OCI-LY1 (cell line): ENCODE measurements around the gene TMEM161B.
"Not testable (repeated sequence)": the region's sequence is repeated elsewhere in the genome, so short reads cannot be mapped to it uniquely, and the experiment has no call there.

Experiments used
- H2AFZ ChIP-seq: fragments of 200-600 bp; sonication (generic), shearing (Covaris generic); 2 replicates; pipeline ENCODE4 v1.6.0; 2014; ENCODE audit warnings: antibody characterized with exemption, mild to moderate bottlenecking, low read length
- H3F3A ChIP-seq: fragments of 200-600 bp; sonication (generic), shearing (Covaris generic); 2 replicates; pipeline ENCODE4 v1.6.0; 2014; ENCODE audit warnings: mild to moderate bottlenecking, antibody characterized with exemption, low read length, moderate library complexity; ENCODE audit not compliant: insufficient read depth
- H3K27ac ChIP-seq: fragments of 200-600 bp; sonication (generic); 2 replicates; pipeline ENCODE4 v1.5.1; 2014; ENCODE audit warnings: low read length, mixed run types, mild to moderate bottlenecking, low read depth; ENCODE audit not compliant: poor library complexity, severe bottlenecking
- H3K27me3 ChIP-seq: fragments of 200-600 bp; sonication (generic); 2 replicates; pipeline ENCODE4 v1.6.0; 2014; ENCODE audit warnings: antibody characterized with exemption, mild to moderate bottlenecking, low read length, moderate library complexity; ENCODE audit not compliant: insufficient read depth
- H3K36me3 ChIP-seq: fragments of 200-600 bp; sonication (generic); 2 replicates; pipeline ENCODE4 v1.6.1; 2014; ENCODE audit warnings: mild to moderate bottlenecking, antibody characterized with exemption, low read length, moderate library complexity, mixed read lengths; ENCODE audit not compliant: insufficient read depth
- H3K4me1 ChIP-seq: fragments of 200-600 bp; sonication (generic); 2 replicates; pipeline ENCODE4 v1.5.1; 2014; ENCODE audit warnings: mild to moderate bottlenecking, low read length, moderate library complexity; ENCODE audit not compliant: insufficient read depth, severe bottlenecking
- H3K4me2 ChIP-seq: fragments of 200-600 bp; sonication (generic), shearing (Covaris generic); 2 replicates; pipeline ENCODE4 v1.6.1; 2014; ENCODE audit warnings: low read length
- H3K4me3 ChIP-seq: fragments of 200-600 bp; sonication (generic); 2 replicates; pipeline ENCODE4 v1.5.1; 2014; ENCODE audit warnings: low read length, low read depth, mild to moderate bottlenecking, mixed read lengths; ENCODE audit not compliant: poor library complexity, severe bottlenecking
- H3K79me2 ChIP-seq: fragments of 200-600 bp; shearing (Covaris generic); 2 replicates; pipeline ENCODE4 v1.6.1; 2016; ENCODE audit warnings: mixed run types, low read length, mixed read lengths; ENCODE audit not compliant: insufficient read depth
- H3K9ac ChIP-seq: fragments of 200-600 bp; sonication (generic), shearing (Covaris generic); 2 replicates; pipeline ENCODE4 v1.6.1; 2014; ENCODE audit warnings: mild to moderate bottlenecking, low read length, mixed read lengths
- H3K9me2 ChIP-seq: fragments of 200-600 bp; sonication (generic), shearing (Covaris generic); 2 replicates; pipeline ENCODE4 v1.6.1; 2014; ENCODE audit warnings: low read depth, mild to moderate bottlenecking, low read length, mixed read lengths
- H3K9me3 ChIP-seq: fragments of 200-600 bp; shearing (Covaris generic); 2 replicates; pipeline ENCODE4 v1.6.1; 2014; ENCODE audit warnings: low read length, mixed read lengths
- H4K20me1 ChIP-seq: fragments of 200-600 bp; sonication (generic), shearing (Covaris generic); 2 replicates; pipeline ENCODE4 v1.6.0; 2016; ENCODE audit warnings: mild to moderate bottlenecking, low read length; ENCODE audit not compliant: insufficient read depth
- EZH2 ChIP-seq: fragments of 200-600 bp; sonication (generic), shearing (Covaris generic); IDR thresholded peaks from 2 replicates; pipeline ENCODE4 v1.8.0; 2017; ENCODE audit warnings: borderline replicate concordance, mixed run types, mild to moderate bottlenecking, antibody characterized with exemption, low read length, moderate library complexity, mixed read lengths
- TF ChIP-seq, protein P1 (sequence below): fragments of 200-600 bp; sonication (generic), shearing (Covaris generic); IDR thresholded peaks from 2 replicates; pipeline ENCODE4 v1.5.1; 2017; ENCODE audit warnings: mild to moderate bottlenecking, antibody characterized with exemption, low read length, moderate library complexity, mixed read lengths

TMEM161B gene

DNA sequence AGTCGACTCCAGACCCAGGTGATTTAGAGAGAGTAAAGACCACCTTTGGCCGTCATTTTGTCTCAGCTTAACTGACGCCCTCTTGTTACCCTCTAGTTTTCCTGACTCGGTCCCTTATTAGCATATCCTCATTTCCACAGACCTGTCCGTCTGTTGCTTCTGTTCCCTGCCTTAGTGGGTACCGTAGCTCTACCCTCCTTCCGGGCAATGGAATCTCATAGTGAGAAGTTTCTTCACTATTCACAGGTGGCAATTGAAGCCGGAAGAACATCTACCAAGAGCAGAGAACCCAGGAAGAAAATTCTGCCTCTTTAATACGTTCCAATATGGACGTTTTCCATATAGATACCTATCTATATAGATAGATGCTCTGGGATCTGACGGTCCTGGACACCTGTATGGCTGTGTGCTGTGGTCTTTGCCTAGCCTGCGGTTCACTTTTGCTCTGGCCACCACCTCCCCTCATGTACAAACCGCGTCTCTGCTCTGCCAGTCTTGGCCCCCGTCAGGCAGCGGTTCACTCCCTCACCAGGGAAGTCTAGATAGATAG lies 652 bp upstream of the TMEM161B start:
- Histone ChIP-seq H3K36me3 (peaks cover 64% of the 10 kb centered on the region), H3K27me3 (no peaks in the 10 kb centered on the region), H2AFZ (no peak overlapping the region), H3K9me2 (no peaks in the 10 kb centered on the region), H3K27ac (peak overlapping the region; percentile 72), H3F3A (no peaks in the 10 kb centered on the region), H4K20me1 (0 out of 2 replicates have a peak, but pooled peaks cover 3% of the 10 kb centered on the region), H3K4me1 (peaks cover 45% of the 10 kb centered on the region), H3K9me3 (no peaks in the 10 kb centered on the region; the same call in 1 of the 2 replicates), H3K9ac (peak overlapping the region; percentile 90), H3K4me3 (peak overlapping the region; percentile 86), H3K4me2 (peak overlapping the region; percentile 61), H3K79me2 (peaks cover 64% of the 10 kb centered on the region)
- no peak for TF ChIP-seq EZH2
- TF ChIP-seq, protein P1, sequence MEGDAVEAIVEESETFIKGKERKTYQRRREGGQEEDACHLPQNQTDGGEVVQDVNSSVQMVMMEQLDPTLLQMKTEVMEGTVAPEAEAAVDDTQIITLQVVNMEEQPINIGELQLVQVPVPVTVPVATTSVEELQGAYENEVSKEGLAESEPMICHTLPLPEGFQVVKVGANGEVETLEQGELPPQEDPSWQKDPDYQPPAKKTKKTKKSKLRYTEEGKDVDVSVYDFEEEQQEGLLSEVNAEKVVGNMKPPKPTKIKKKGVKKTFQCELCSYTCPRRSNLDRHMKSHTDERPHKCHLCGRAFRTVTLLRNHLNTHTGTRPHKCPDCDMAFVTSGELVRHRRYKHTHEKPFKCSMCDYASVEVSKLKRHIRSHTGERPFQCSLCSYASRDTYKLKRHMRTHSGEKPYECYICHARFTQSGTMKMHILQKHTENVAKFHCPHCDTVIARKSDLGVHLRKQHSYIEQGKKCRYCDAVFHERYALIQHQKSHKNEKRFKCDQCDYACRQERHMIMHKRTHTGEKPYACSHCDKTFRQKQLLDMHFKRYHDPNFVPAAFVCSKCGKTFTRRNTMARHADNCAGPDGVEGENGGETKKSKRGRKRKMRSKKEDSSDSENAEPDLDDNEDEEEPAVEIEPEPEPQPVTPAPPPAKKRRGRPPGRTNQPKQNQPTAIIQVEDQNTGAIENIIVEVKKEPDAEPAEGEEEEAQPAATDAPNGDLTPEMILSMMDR = no peak

DNA sequence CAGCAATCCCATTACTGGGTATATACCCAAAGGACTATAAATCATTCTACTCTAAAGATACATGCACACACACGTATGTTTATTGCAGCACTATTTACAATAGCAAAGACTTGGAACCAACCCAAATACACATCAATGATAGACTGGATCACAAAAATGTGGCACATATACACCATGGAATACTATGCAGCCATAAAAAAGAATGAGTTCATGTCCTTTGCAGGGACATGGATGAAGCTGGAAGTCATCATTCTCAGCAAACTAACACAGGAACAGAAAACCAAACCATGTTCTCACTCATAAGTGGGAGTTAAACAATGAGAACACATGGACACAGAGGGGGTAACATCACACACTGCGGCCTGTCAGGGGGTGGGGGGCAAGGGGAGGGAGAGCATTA lies 4.1 kb downstream of the TMEM161B start:
- not testable (repeated sequence) for H3K4me2 ChIP-seq, H3K27ac ChIP-seq, H4K20me1 ChIP-seq, H2AFZ ChIP-seq, H3K9ac ChIP-seq, H3K4me3 ChIP-seq, H3K9me3 ChIP-seq, H3F3A ChIP-seq, H3K27me3 ChIP-seq, H3K9me2 ChIP-seq
- Histone ChIP-seq H3K36me3 (peaks cover 65% of the 10 kb centered on the region), H3K4me1 (peaks cover 23% of the 10 kb centered on the region), H3K79me2 (peaks cover 95% of the 10 kb centered on the region)

- Histone ChIP-seq H3K36me3 (peaks cover 78% of the 10 kb centered on the region), H3K4me2 (no peak overlapping the region), H3K4me1 (peaks cover 23% of the 10 kb centered on the region), H3K9me3 (peaks cover 8% of the 10 kb centered on the region), H3F3A (no peaks in the 10 kb centered on the region), H3K4me3 (no peak overlapping the region), H3K9me2 (no peaks in the 10 kb centered on the region), H3K79me2 (peaks cover 100% of the 10 kb centered on the region), H2AFZ (no peak overlapping the region), H3K9ac (no peak overlapping the region), H3K27me3 (no peaks in the 10 kb centered on the region), H3K27ac (no peak overlapping the region), H4K20me1 (no peaks in the 10 kb centered on the region; the same call in 1 of the 2 replicates)
- TF ChIP-seq, protein P1 = no peak
- TF ChIP-seq EZH2 = no peak
Observed at GRCh38 chr5:88263349-88263748, 5.3 kb downstream of the TMEM161B start.

- Histone ChIP-seq H3K4me2 (no peak overlapping the region), H3K9me3 (peaks cover 8% of the 10 kb centered on the region), H3K9ac (no peak overlapping the region), H3K27me3 (no peaks in the 10 kb centered on the region), H3K9me2 (no peaks in the 10 kb centered on the region), H2AFZ (no peak overlapping the region), H3K79me2 (peaks cover 100% of the 10 kb centered on the region), H3K36me3 (peaks cover 83% of the 10 kb centered on the region), H3K4me1 (peaks cover 12% of the 10 kb centered on the region), H3F3A (no peaks in the 10 kb centered on the region), H3K4me3 (no peak overlapping the region), H4K20me1 (no peaks in the 10 kb centered on the region; the same call in 1 of the 2 replicates), H3K27ac (no peak overlapping the region)
- no peak for TF ChIP-seq EZH2
- TF ChIP-seq, protein P1 = no peak
Observed at GRCh38 chr5:88262116-88262515, 6.5 kb downstream of the TMEM161B start.
